HepG2 (cell line): ENCODE data around the gene RGS19. TPM values are rescaled to one million over a fixed set of nuclear protein-coding genes. Genes with fewer than 3 reads are reported as not detected.

Experiments used
- ATAC-seq: fragments of 200-7000 bp; cut with Tn5 transposase; 3 replicates; pipeline ENCODE4 v1.9.1; 2020; ENCODE audit warnings: mild to moderate bottlenecking, moderate library complexity
- BruUV-seq: library from RNA; stranded (reverse); fragments of 400-500 nt; replicated peaks from 2 replicates; lab custom pipeline; 2021; lab: Mats Ljungman, UMichigan
- CTCF ChIA-PET: fragments of 300-600 bp; formaldehyde crosslinking; extraction: SDS; loops from one replicate; lab custom pipeline; 2021; ENCODE audit warnings: low total read pairs, inconsistent platforms, low intra/inter-chr PET ratio; lab: Yijun Ruan, JAX
- POLR2A ChIA-PET: fragments of 350-600 bp; sonication (Branson Sonifier 250); formaldehyde crosslinking; loops from one replicate; lab custom pipeline; 2020; ENCODE audit warnings: antibody characterized with exemption, inconsistent platforms; lab: Yijun Ruan, JAX
- DNase-seq: peaks from one replicate; pipeline ENCODE4 v3.0.0-alpha.2; 2015; ENCODE audit warnings: low spot score
- FAIRE-seq: peaks from 3 replicates; lab custom pipeline; 2011; peaks lifted over from hg19 to GRCh38; lab: Jason Lieb, UNC
- H2AFZ ChIP-seq: one replicate; pipeline ENCODE4 v1.6.1; 2011; ENCODE audit warnings: low read length, inconsistent platforms
- H3K27ac ChIP-seq: fragments of 300-600 bp; 3 replicates; pipeline ENCODE4 v1.8.0; 2011; ENCODE audit warnings: mixed run types, mild to moderate bottlenecking, mixed read lengths, low read length, inconsistent platforms; ENCODE audit not compliant: insufficient read depth; ENCODE audit errors: extremely low read length
- H3K27me3 ChIP-seq, 2 experiments: fragments of 200-600 bp in 1 of 2; 2 replicates in 1 of 2; 3 replicates in 1 of 2; pipeline versions ENCODE4 v1.6.0 to v1.8.0; 2011; ENCODE audit warnings: low read length in 2 of 2, mild to moderate bottlenecking in 2 of 2, moderate library complexity in 2 of 2, inconsistent platforms in 1 of 2; ENCODE audit not compliant: insufficient read depth in 2 of 2, control insufficient read depth in 1 of 2
- H3K36me3 ChIP-seq, 2 experiments: fragments of 200-600 bp in 1 of 2; replicated peaks in 1 of 2; 2 replicates in 1 of 2; 3 replicates in 1 of 2; pipeline versions ENCODE4 v1.5.1 to v1.8.0; 2011; ENCODE audit warnings: low read length in 2 of 2, inconsistent platforms in 1 of 2; ENCODE audit not compliant: insufficient read depth in 2 of 2, control insufficient read depth in 1 of 2
- H3K4me1 ChIP-seq: 2 replicates; pipeline ENCODE4 v1.5.1; 2012; ENCODE audit warnings: low read length, inconsistent platforms; ENCODE audit not compliant: insufficient read depth
- H3K4me2 ChIP-seq: 2 replicates; pipeline ENCODE4 v1.6.0; 2011; ENCODE audit warnings: low read depth, low read length, inconsistent platforms
- H3K4me3 ChIP-seq, 3 experiments: fragments of 200-600 bp in 1 of 3; sonication (generic), shearing (Covaris generic) in 1 of 3; replicated peaks in 1 of 3; 2 replicates each; pipeline ENCODE4 v1.5.1; 2011 to 2016; ENCODE audit warnings: low read length in 3 of 3, inconsistent platforms in 2 of 3, low read depth in 2 of 3, mild to moderate bottlenecking in 2 of 3, control low read depth in 1 of 3, mixed read lengths in 1 of 3; ENCODE audit not compliant: insufficient read depth in 1 of 3
- H3K79me2 ChIP-seq: one replicate; pipeline ENCODE4 v1.6.1; 2011; ENCODE audit warnings: low read length, inconsistent platforms; ENCODE audit not compliant: insufficient read depth
- H3K9ac ChIP-seq: 2 replicates; pipeline ENCODE4 v1.6.0; 2011; ENCODE audit warnings: mild to moderate bottlenecking, low read depth, low read length, inconsistent platforms; ENCODE audit not compliant: insufficient read depth
- H3K9me3 ChIP-seq: 2 replicates; pipeline ENCODE4 v1.5.1; 2012; ENCODE audit warnings: mild to moderate bottlenecking, low read length
- H4K20me1 ChIP-seq: 2 replicates; pipeline ENCODE4 v1.6.0; 2011; ENCODE audit warnings: inconsistent platforms, mild to moderate bottlenecking, low read length, moderate library complexity; ENCODE audit not compliant: insufficient read depth
- FUBP1 ChIP-seq: sonication (generic); formaldehyde crosslinking; IDR thresholded peaks from 2 replicates; pipeline ENCODE4 v1.5.1; 2020; ENCODE audit warnings: missing genetic modification reagents, mild to moderate bottlenecking, borderline replicate concordance
- IKZF1 ChIP-seq: fragments of 450-650 bp; IDR thresholded peaks from 2 replicates; pipeline ENCODE4 v1.7.1; 2016
- IRX3 ChIP-seq: sonication (generic); formaldehyde crosslinking; IDR thresholded peaks from 2 replicates; pipeline ENCODE4 v1.8.1; 2023; ENCODE audit warnings: mild to moderate bottlenecking, low read depth, missing genetic modification reagents, borderline replicate concordance
- KIAA2018 ChIP-seq: sonication (generic); formaldehyde crosslinking; IDR thresholded peaks from 2 replicates; pipeline ENCODE4 v1.5.0; 2020; ENCODE audit warnings: mild to moderate bottlenecking, missing genetic modification reagents, borderline replicate concordance
- MYNN ChIP-seq: sonication (generic); formaldehyde crosslinking; IDR thresholded peaks from 2 replicates; pipeline ENCODE4 v1.4.0; 2020; ENCODE audit warnings: mild to moderate bottlenecking, low read depth, missing genetic modification reagents
- ZBTB43 ChIP-seq: sonication (generic); formaldehyde crosslinking; conservative IDR thresholded peaks from 2 replicates; pipeline ENCODE4 v1.4.0; 2020; ENCODE audit warnings: missing genetic modification reagents
- ZNF878 ChIP-seq: sonication (generic); formaldehyde crosslinking; IDR thresholded peaks from 2 replicates; pipeline ENCODE4 v1.8.1; 2023; ENCODE audit warnings: mild to moderate bottlenecking, missing genetic modification reagents, moderate library complexity
- WGBS: methylation state at CpG from one replicate; pipeline ENCODE4 v1.1.6; 2017; ENCODE audit warnings: low lambda C conversion rate; 5-methylcytosine and 5-hydroxymethylcytosine counted together
- in situ Hi-C: cut with HindIII; loops from 2 replicates; pipeline ENCODE4 v1.10.0; 2017; ENCODE audit warnings: low pct_unique_long_range_greater_than_20kb; ENCODE audit not compliant: extremely low pct_ligation_motif_present
- intact Hi-C: fragments of 100-400 bp; cut with micrococcal nuclease; formaldehyde crosslinking; loops from one replicate; pipeline ENCODE4 v1.10.0; 2022; ENCODE audit not compliant: unreplicated experiment
- polyA plus RNA-seq, 8 experiments: library from polyadenylated mRNA; depleted of rRNA in 3 of 8; stranded (reverse) in 7 of 8; unstranded in 1 of 8; fragments of >200 nt; fragmentation: Illumina TruSeq in 4 of 8; extraction: Trizol in 4 of 8; gene quantifications; 2 replicates each; pipeline versions ENCODE4 v1.2.1 to v1.2.3, GENCODE V29; 2011 to 2016; ENCODE audit warnings: low read depth in 4 of 8, missing spikeins in 1 of 8, mixed read lengths in 1 of 8; ENCODE audit not compliant: insufficient read depth in 1 of 8
- total RNA-seq, 5 experiments: library from RNA; depleted of rRNA; stranded (reverse); fragments of >200 nt; fragmentation: Illumina TruSeq; extraction: Trizol; gene quantifications; 2 replicates each; pipeline ENCODE4 v1.2.3, GENCODE V29; 2016; ENCODE audit warnings: low read depth in 1 of 5

Gene RGS19
- total and polyA plus RNA-seq, 2 of the 13 experiments (the other 11 are each of a cell fraction or from before 2014, with no cell fraction given) = 10.7 to 11.9 TPM

- TF ChIP-seq ZBTB43 (CRISPR knock-in tag) (no peak), MYNN (no peak)
Measured at GRCh38 chr20:64071341-64072332, 7.7 kb downstream of the RGS19 start (continued).

GRCh38 chr20:64070244-64070993 lies 8.9 kb downstream of the RGS19 start:
- Histone ChIP-seq H3K4me2 (no peak overlapping the region), H3K79me2 (no peaks in the 10 kb centered on the region), H3K27me3 (peaks cover 3 to 11% of the 10 kb centered on the region in 2 experiments; a peak in 2 of 5 replicates), H3K9me3 (no peaks in the 10 kb centered on the region), H3K9ac (no peak overlapping the region), H3K4me1 (peaks cover 30% of the 10 kb centered on the region), H4K20me1 (no peaks in the 10 kb centered on the region), H2AFZ (no peak overlapping the region), H3K4me3 (no peak overlapping the region), H3K27ac (no peak overlapping the region), H3K36me3 (no peaks in the 10 kb centered on the region)
- 79% methylated on average over 31 of the region's 31 CpGs for WGBS
- ATAC-seq (no peak), DNase-seq (no peak), FAIRE-seq (no peak)
- BruUV-seq = no TSS peak
- intact Hi-C loops = no loop called here
- in situ Hi-C loops = no loop called here
- ChIA-PET CTCF (interaction anchor here (1.1 to 1.6 kb wide), 5 partner anchors 16 to 533 kb away, joined by 3 to 13 read pairs (median 4); partner anchors contain the start of gene PTK6), POLR2A (interaction anchor here (0.7 to 1.9 kb wide), 4 partner anchors 10 to 90 kb away, joined by 3 to 8 read pairs (median 4); partner anchors contain the start of genes OPRL1 and PRPF6)
- TF ChIP-seq ZNF878 (CRISPR knock-in tag) (no peak), KIAA2018 (CRISPR knock-in tag) (no peak), FUBP1 (CRISPR knock-in tag) (no peak), IKZF1 (no peak), IRX3 (CRISPR knock-in tag) (no peak)
